GM12874 (cell line): Measurements from ENCODE around the gene OR13J1.

Experiments used
- CTCF ChIP-seq: IDR thresholded peaks from 2 replicates; pipeline ENCODE4 v1.5.1; 2011; ENCODE audit warnings: low read depth, mild to moderate bottlenecking, control low read depth, low read length, moderate library complexity; ENCODE audit not compliant: insufficient read depth

The OR13J1 gene

GRCh38 chr9:35842020-35842745 is 28.0 kb downstream of the OR13J1 start:
- no peak for TF ChIP-seq CTCF

DNA sequence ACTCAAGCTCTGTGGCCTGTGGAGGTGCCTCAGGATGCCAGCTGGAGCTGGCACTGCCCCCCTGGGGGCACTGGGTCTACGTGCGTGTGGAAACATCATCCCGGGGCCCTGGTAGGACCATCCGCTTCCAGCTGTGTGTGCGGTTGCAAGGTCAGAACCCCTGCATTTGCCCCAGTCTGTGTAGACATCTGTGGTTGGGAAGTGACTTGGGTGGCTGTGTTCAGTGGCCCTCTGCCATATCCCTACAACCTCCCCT is 28.6 kb downstream of the OR13J1 start:
- TF ChIP-seq CTCF = no peak

- no peak for TF ChIP-seq CTCF
These were observed 29.1 kb downstream of the OR13J1 start for GRCh38 chr9:35840881-35841644.

DNA sequence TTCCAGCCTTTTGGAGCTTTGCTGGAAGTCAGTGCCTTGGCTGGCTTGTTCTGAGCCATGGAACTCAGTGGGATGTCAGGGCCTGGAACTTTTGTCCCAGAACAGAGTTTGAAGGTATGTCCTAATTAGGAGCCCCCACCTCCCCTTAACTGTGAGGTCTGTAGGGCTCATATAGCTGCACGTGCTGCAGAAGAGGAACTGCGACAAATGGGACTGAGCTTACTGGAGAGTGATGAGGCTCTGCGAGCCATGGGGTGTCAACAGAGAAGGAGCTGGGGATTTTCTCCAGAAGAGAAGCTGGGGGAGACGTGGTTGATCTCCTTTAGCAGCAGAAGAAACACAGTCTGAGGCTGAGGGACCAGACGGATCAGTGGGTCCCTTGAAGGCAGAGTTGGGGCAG is 30.3 kb downstream of the OR13J1 start:
- no peak for TF ChIP-seq CTCF

DNA sequence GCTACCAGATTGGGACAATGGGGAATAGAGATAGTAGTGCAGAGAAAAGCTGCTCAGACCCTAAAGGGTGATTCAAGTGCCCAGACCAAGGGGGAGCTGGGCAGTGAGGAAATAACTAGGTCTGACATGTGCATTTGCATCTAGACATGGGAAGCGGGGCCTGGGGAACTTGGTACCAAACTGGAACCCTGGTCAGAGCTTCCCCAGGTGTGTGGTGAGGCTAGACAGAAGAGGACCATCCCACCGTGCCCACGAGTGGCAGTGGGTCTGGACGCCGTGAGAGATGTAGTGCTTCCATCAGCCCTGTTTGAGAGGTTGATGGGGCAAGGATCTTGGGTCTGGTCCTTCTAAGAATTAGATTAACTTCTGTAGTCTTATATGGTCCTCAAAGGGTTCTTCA is 33.6 kb downstream of the OR13J1 start:
- no peak for TF ChIP-seq CTCF

GRCh38 chr9:35835766-35836165 is 34.4 kb downstream of the OR13J1 start:
- no peak for TF ChIP-seq CTCF

DNA sequence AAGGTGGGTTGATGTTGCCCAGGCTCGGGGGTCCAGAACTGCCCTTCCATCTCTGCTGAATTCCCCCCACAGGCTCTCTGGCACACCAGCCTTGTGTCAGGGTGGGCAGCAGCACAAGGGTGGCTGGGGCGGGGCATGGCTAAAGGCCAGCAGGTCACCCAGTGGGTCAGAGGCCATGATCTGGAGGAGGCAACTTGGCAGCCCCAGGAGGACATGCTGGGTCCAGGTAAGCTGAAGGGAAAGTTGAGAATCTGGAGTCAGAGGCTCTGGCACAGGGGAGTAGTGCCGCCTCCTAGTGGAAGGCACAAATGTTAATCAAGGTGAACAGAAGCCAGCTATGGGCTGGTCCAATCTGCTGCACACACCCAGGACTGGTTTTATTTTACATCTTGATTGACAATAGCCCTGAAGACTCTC is 35.0 kb downstream of the OR13J1 start:
- peak; percentile 31 for TF ChIP-seq CTCF
